Measurements from ENCODE around the gene APOD.

Gene APOD

DNA sequence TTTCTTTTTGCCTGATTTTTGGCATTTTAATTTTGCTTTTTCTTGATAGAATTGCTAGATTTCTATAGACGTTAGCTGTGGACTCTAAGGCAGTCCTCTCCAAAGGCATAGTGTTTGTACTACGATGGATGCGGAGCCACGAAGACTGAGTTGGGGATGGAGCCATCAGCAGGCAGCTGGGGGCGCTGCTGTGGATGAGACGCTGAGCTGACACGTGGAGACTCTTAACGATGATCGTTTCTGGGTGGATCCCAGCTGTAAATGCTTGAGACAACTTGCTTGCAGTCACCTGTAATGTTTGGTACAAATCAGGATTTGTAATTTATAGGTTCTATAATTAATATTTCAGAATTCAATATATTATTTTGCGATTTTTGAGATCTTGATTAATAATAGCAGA is 27.4 kb downstream of the APOD start:
- no peaks in the 10 kb centered on the region for H3K9me3 ChIP-seq (ENCODE audit: low read depth, low read length)
- no peak for DNase-seq (ENCODE audit: low read depth, low spot score)
- no peaks in the 10 kb centered on the region for H3K36me3 ChIP-seq (ENCODE audit: insufficient read depth, low read length)
- TF ChIP-seq FOXP2 (optimal IDR thresholded peaks at IDR 0.05; ENCODE audit: control extremely low read depth, extremely low read length, insufficient read depth) (no peak), POLR2AphosphoS5 (IDR thresholded peaks at IDR 0.05; ENCODE audit: borderline replicate concordance, low read depth, low read length) (no peak), EZH2 (IDR thresholded peaks at IDR 0.05) (no peak)
- no peak overlapping the region for H3K9ac ChIP-seq (ENCODE audit: insufficient read length)
- no peak overlapping the region for H3K27ac ChIP-seq
- no peak overlapping the region for H3K4me3 ChIP-seq

DNA sequence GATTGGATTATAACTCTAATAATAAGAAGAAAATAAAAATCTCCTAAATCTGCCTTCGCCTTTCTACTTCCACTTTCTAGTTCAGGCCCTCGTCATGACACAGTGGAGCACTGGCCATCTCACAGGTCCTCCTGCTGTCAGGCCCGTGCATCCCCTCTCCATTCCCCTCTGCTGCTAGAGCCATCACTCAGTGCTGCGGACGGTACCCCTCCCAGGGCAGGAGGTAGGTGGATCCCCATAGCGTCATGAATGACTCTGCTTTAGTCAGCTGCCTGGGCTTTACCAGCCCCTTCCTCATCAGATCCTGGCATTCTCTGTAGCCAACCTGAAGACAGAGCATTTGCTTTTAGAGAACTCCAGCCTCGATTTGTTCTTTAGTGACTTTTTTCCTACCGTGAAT is 28.6 kb downstream of the APOD start:
- Histone ChIP-seq H3K9ac (ENCODE audit: insufficient read length) (no peak overlapping the region), H3K36me3 (ENCODE audit: insufficient read depth, low read length) (no peaks in the 10 kb centered on the region), H3K9me3 (ENCODE audit: low read depth, low read length) (no peaks in the 10 kb centered on the region), H3K27ac (no peak overlapping the region), H3K4me3 (no peak overlapping the region)
- no peak for DNase-seq (ENCODE audit: low read depth, low spot score)
- no peak for TF ChIP-seq POLR2AphosphoS5 (IDR thresholded peaks at IDR 0.05; ENCODE audit: borderline replicate concordance, low read depth, low read length)
- no peak for TF ChIP-seq FOXP2 (optimal IDR thresholded peaks at IDR 0.05; ENCODE audit: control extremely low read depth, extremely low read length, insufficient read depth)
- TF ChIP-seq EZH2 (IDR thresholded peaks at IDR 0.05): no peak

DNA sequence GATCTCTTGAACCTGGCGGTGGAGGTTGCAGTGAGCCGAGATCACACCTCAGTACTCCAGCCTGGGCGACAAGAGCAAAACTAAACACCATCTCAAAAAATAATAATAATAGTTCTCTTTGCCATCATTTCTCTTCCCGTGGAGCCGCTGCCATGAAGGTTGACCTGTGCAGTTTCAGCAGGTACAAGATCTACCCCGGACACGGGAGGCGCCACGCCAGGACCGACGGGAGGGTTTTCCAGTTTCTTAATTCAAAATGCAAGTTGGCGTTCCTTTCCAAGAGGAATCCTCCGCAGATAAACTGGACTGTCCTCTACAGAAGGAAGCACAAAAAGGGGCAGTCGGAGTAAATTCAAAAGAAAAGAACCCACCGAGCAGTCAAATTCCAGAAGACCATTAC is 29.3 kb downstream of the APOD start:
- H3K4me3 ChIP-seq: no peak overlapping the region
- DNase-seq (ENCODE audit: low read depth, low spot score): no peak
- no peaks in the 10 kb centered on the region for H3K9me3 ChIP-seq (ENCODE audit: low read depth, low read length)
- H3K27ac ChIP-seq: no peak overlapping the region
- H3K9ac ChIP-seq (ENCODE audit: insufficient read length): no peak overlapping the region
- no peak for TF ChIP-seq FOXP2 (optimal IDR thresholded peaks at IDR 0.05; ENCODE audit: control extremely low read depth, extremely low read length, insufficient read depth)
- TF ChIP-seq POLR2AphosphoS5 (IDR thresholded peaks at IDR 0.05; ENCODE audit: borderline replicate concordance, low read depth, low read length): no peak
- no peak for TF ChIP-seq EZH2 (IDR thresholded peaks at IDR 0.05)
- no peaks in the 10 kb centered on the region for H3K36me3 ChIP-seq (ENCODE audit: insufficient read depth, low read length)

DNA sequence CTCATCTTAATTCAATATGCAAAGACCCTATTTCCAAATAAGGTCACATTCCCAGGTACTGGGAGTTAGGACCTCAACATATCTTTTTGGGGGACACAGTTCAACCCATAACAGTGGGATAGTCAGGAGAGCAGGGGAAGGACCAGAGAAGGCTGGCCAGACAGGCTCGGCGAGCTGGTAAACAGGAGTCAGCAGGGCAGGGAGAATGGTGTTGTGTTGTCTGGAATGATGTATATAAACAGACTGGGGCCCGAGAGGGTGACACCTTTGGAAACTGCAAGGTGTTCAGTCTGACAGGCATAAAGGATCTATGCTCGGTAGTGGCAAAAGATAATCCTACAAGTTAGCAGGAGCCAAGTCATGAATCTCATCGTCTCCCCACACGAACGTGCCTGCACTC is 30.5 kb downstream of the APOD start:
- H3K27ac ChIP-seq: no peak overlapping the region
- H3K36me3 ChIP-seq (ENCODE audit: insufficient read depth, low read length): no peaks in the 10 kb centered on the region
- DNase-seq (ENCODE audit: low read depth, low spot score): no peak
- no peak overlapping the region for H3K9ac ChIP-seq (ENCODE audit: insufficient read length)
- TF ChIP-seq EZH2 (IDR thresholded peaks at IDR 0.05) (no peak), POLR2AphosphoS5 (IDR thresholded peaks at IDR 0.05; ENCODE audit: borderline replicate concordance, low read depth, low read length) (no peak), FOXP2 (optimal IDR thresholded peaks at IDR 0.05; ENCODE audit: control extremely low read depth, extremely low read length, insufficient read depth) (no peak)
- no peak overlapping the region for H3K4me3 ChIP-seq
- H3K9me3 ChIP-seq (ENCODE audit: low read depth, low read length): no peaks in the 10 kb centered on the region

DNA sequence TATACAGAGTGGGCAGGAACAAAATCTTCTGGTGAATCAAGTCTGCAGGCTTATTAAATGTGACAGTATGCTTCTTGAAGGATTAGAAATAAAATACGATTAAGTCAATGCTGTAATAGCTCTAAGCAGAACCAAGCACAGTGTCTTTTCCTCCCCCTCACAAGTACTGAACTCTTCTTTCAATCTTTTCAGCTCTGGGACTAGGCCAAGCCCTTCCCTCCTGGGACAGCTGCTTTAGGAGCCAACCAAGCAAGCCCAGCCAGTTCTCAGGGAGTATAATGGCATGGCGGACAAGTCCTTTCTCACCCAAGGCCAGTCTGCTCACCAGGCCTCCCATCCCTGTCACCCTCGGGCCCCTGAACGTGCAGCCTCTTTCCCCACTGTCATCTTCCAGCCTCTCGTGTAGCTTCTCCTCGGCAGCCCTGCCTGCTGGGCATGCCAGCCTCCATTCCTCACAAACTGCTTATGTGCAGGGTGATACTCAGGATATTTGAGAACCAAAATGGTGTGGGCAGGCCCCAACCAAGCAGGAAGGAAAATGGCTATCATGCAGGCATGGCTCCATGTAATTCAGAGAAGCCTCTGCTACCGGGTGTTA is 32.3 kb downstream of the APOD start:
- no peaks in the 10 kb centered on the region for H3K36me3 ChIP-seq (ENCODE audit: insufficient read depth, low read length)
- no peak for DNase-seq (ENCODE audit: low read depth, low spot score)
- H3K9me3 ChIP-seq (ENCODE audit: low read depth, low read length): no peaks in the 10 kb centered on the region
- no peak for TF ChIP-seq FOXP2 (optimal IDR thresholded peaks at IDR 0.05; ENCODE audit: control extremely low read depth, extremely low read length, insufficient read depth)
- no peak for TF ChIP-seq EZH2 (IDR thresholded peaks at IDR 0.05)
- no peak for TF ChIP-seq POLR2AphosphoS5 (IDR thresholded peaks at IDR 0.05; ENCODE audit: borderline replicate concordance, low read depth, low read length)
- H3K9ac ChIP-seq (ENCODE audit: insufficient read length): no peak overlapping the region
- no peak overlapping the region for H3K27ac ChIP-seq
- no peak overlapping the region for H3K4me3 ChIP-seq

DNA sequence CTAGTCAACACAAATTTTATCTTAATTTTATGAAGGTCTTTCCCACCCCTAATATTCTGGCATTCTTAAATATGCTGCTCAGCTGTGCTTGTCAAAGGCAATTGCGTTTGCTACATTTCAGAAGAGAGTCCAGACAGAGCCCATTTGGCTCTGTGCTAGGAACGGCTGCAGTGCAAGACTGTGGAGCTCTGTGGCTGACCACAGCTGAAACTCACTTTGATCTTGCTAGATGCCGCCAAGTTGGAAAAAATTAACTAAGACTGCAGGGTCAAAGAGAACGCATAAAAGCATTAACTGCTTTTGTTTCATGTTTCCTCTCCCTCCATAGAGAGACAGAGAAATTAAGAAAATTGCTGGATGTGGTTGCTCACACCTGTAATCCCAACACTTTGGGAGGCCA is 33.0 kb downstream of the APOD start:
- H3K27ac ChIP-seq: no peak overlapping the region
- H3K36me3 ChIP-seq (ENCODE audit: insufficient read depth, low read length): no peaks in the 10 kb centered on the region
- no peak for DNase-seq (ENCODE audit: low read depth, low spot score)
- TF ChIP-seq FOXP2 (optimal IDR thresholded peaks at IDR 0.05; ENCODE audit: control extremely low read depth, extremely low read length, insufficient read depth): no peak
- TF ChIP-seq EZH2 (IDR thresholded peaks at IDR 0.05): no peak
- TF ChIP-seq POLR2AphosphoS5 (IDR thresholded peaks at IDR 0.05; ENCODE audit: borderline replicate concordance, low read depth, low read length): no peak
- no peak overlapping the region for H3K4me3 ChIP-seq
- no peaks in the 10 kb centered on the region for H3K9me3 ChIP-seq (ENCODE audit: low read depth, low read length)
- no peak overlapping the region for H3K9ac ChIP-seq (ENCODE audit: insufficient read length)

DNA sequence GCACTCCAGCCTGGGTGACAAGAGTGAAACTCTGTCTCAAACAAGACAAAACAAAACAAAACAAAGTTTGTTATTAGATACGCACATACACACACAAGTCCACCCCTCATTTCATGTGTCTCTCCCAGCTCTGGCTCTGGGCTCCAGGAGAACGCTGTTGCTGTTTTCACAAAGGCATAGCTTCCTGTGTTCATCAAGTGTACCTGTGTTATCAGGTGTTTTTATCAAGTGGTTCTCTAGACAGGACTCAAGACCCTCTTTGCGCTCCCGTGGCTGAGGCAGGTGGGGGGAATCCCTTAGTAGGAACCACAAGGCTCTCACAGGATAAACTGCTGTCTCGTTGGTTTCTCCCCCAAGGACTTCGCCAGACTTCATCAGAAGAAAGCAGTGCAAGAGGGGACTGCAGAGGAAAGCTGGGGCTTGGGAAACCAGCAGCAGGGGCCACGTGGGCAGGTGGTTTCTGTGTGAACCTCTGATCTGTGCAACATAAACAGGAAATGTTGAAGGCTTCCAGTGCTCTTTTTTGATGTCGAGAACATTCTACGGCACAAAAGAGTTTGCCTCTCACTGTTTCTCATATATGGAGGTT is 33.7 kb downstream of the APOD start:
- H3K9ac ChIP-seq (ENCODE audit: insufficient read length): no peak overlapping the region
- no peak overlapping the region for H3K27ac ChIP-seq
- H3K36me3 ChIP-seq (ENCODE audit: insufficient read depth, low read length): no peaks in the 10 kb centered on the region
- H3K4me3 ChIP-seq: no peak overlapping the region
- TF ChIP-seq POLR2AphosphoS5 (IDR thresholded peaks at IDR 0.05; ENCODE audit: borderline replicate concordance, low read depth, low read length): no peak
- TF ChIP-seq FOXP2 (optimal IDR thresholded peaks at IDR 0.05; ENCODE audit: control extremely low read depth, extremely low read length, insufficient read depth): no peak
- TF ChIP-seq EZH2 (IDR thresholded peaks at IDR 0.05): no peak
- no peaks in the 10 kb centered on the region for H3K9me3 ChIP-seq (ENCODE audit: low read depth, low read length)
- DNase-seq (ENCODE audit: low read depth, low spot score): no peak

DNA sequence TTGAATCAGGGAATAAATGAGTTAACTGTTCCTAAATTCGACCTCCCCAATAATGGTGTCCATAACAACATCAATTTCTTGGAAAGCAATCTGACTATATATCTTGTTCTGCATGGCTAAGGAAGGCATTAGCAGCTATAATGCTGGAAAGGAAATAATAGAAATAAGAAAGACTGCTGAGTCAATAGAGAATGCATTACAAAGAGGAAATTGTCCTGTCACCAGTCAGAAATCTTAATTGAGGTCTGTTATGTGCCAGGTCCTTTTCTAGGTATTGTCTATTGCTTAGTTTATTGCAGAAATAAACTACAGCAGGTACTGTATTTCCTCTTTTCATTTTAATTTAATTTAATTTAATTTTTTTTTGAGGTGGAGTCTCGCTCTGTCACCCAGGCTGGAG is 34.8 kb downstream of the APOD start:
- Histone ChIP-seq H3K9me3 (ENCODE audit: low read depth, low read length) (no peaks in the 10 kb centered on the region), H3K27ac (no peak overlapping the region), H3K9ac (ENCODE audit: insufficient read length) (no peak overlapping the region), H3K4me3 (no peak overlapping the region), H3K36me3 (ENCODE audit: insufficient read depth, low read length) (no peaks in the 10 kb centered on the region)
- no peak for TF ChIP-seq EZH2 (IDR thresholded peaks at IDR 0.05)
- TF ChIP-seq FOXP2 (optimal IDR thresholded peaks at IDR 0.05; ENCODE audit: control extremely low read depth, extremely low read length, insufficient read depth): no peak
- no peak for TF ChIP-seq POLR2AphosphoS5 (IDR thresholded peaks at IDR 0.05; ENCODE audit: borderline replicate concordance, low read depth, low read length)
- DNase-seq (ENCODE audit: low read depth, low spot score): no peak

DNA sequence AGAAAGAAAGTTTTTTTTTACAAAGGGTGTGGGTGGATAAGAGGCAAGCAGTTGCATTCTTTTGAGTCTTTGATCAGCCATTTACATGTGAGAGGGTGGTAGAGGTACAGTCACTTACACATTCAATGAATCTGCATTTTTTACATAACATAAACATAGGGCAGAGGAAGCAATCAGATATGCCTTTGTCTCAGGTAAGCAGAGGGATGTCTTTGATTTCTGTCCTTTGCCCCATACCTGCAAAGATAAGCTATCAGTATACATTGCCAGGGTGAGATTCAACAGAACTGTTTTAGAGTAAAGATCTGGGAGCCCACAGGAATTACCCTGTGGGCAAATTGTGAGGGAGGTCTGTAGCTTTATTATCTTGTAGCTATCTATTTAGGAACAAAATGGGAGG is 35.2 kb downstream of the APOD start:
- H3K9me3 ChIP-seq (ENCODE audit: low read depth, low read length): no peaks in the 10 kb centered on the region
- TF ChIP-seq EZH2 (IDR thresholded peaks at IDR 0.05) (no peak), POLR2AphosphoS5 (IDR thresholded peaks at IDR 0.05; ENCODE audit: borderline replicate concordance, low read depth, low read length) (no peak), FOXP2 (optimal IDR thresholded peaks at IDR 0.05; ENCODE audit: control extremely low read depth, extremely low read length, insufficient read depth) (no peak)
- no peaks in the 10 kb centered on the region for H3K36me3 ChIP-seq (ENCODE audit: insufficient read depth, low read length)
- no peak for DNase-seq (ENCODE audit: low read depth, low spot score)
- no peak overlapping the region for H3K27ac ChIP-seq
- H3K9ac ChIP-seq (ENCODE audit: insufficient read length): no peak overlapping the region
- H3K4me3 ChIP-seq: no peak overlapping the region

Data from SK-N-MC (cell line).